OCI-LY7 (cell line): Measurements from ENCODE around the gene CEP170B.

Source experiments
- CTCF ChIP-seq: fragments of 200-600 bp; sonication (generic); conservative IDR thresholded peaks from 2 replicates; pipeline ENCODE4 v1.5.1; 2014; ENCODE audit warnings: mild to moderate bottlenecking, antibody characterized with exemption, low read length, moderate library complexity, mixed read lengths
- EZH2phosphoT487 ChIP-seq: fragments of 200-600 bp; sonication (generic); IDR thresholded peaks from 2 replicates; pipeline ENCODE4 v1.6.1; 2018; ENCODE audit warnings: low read depth, borderline replicate concordance, mild to moderate bottlenecking, mixed run types, antibody characterized with exemption, low read length, moderate library complexity, mixed read lengths

- TF ChIP-seq CTCF (no peak), EZH2phosphoT487 (no peak)
These were observed 7.9 kb upstream of the CEP170B start for GRCh38 chr14:104856869-104857860.
